Activated CD8-positive, alpha-beta T cell treated with anti-CD3 and anti-CD28 coated beads, Interleukin-2, amount 10 ng/mL, durations not matched to agents 7 days and 5 days (primary cell): ENCODE data around the gene ULK4. TPM values are rescaled to one million over a fixed set of nuclear protein-coding genes. Genes with fewer than 3 reads are reported as not detected.
"Not testable (repeated sequence)": the region's sequence is repeated elsewhere in the genome, so short reads cannot be mapped to it uniquely, and the experiment has no call there.

Experiments
- ATAC-seq: fragments of 150-1000 bp; cut with Tn5 transposase; one replicate; pipeline ENCODE4 v1.10.0; 2021; ENCODE audit warnings: moderate library complexity
- CTCF ChIA-PET: fragments of 350-600 bp; sonication (Branson Sonifier 250); formaldehyde crosslinking; loops from one replicate; lab custom pipeline; 2021; ENCODE audit warnings: antibody characterized with exemption; lab: Charles Lee
- POLR2A ChIA-PET: fragments of 350-600 bp; sonication (Branson Sonifier 250); formaldehyde crosslinking; loops from one replicate; lab custom pipeline; 2021; ENCODE audit warnings: antibody characterized with exemption; lab: Charles Lee
- DNase-seq: peaks from one replicate; pipeline ENCODE4 v3.0.0-alpha.2; 2020
- H3K27ac Mint-ChIP-seq: one replicate; pipeline ENCODE4 v1.8.0; 2021; ENCODE audit warnings: mild to moderate bottlenecking, mixed read lengths
- H3K27me3 Mint-ChIP-seq: one replicate; pipeline ENCODE4 v1.8.0; 2021; ENCODE audit warnings: low read depth, mixed read lengths
- H3K36me3 Mint-ChIP-seq: one replicate; pipeline ENCODE4 v1.8.0; 2021; ENCODE audit warnings: low read depth, mixed read lengths
- H3K4me1 Mint-ChIP-seq: one replicate; pipeline ENCODE4 v1.8.0; 2021; ENCODE audit warnings: low read depth, mixed read lengths
- H3K4me3 Mint-ChIP-seq: one replicate; pipeline ENCODE4 v1.8.0; 2021; ENCODE audit warnings: mild to moderate bottlenecking, mixed read lengths
- H3K9me3 Mint-ChIP-seq: one replicate; pipeline ENCODE4 v1.8.0; 2022; ENCODE audit warnings: mixed read lengths; ENCODE audit not compliant: insufficient read depth
- total RNA-seq, 2 experiments: library from RNA; stranded (reverse); gene quantifications; one replicate each; pipeline ENCODE4 v1.2.3, GENCODE V29; 2021

The ULK4 gene
- total RNA-seq, 2 experiments from 2014 or later, result 10.5 to 12.3 TPM

- Mint-ChIP-seq H3K4me1 (no peaks in the 10 kb centered on the region), H3K36me3 (no peaks in the 10 kb centered on the region), H3K9me3 (no peaks in the 10 kb centered on the region), H3K27me3 (no peaks in the 10 kb centered on the region), H3K27ac (no peak overlapping the region), H3K4me3 (no peak overlapping the region)
- ATAC-seq (no peak), DNase-seq (no peak)
- POLR2A ChIA-PET, result no interaction called here
- CTCF ChIA-PET, result no interaction called here
Observed at GRCh38 chr3:41740374-41740886, 221.5 kb downstream of the ULK4 start.

DNA sequence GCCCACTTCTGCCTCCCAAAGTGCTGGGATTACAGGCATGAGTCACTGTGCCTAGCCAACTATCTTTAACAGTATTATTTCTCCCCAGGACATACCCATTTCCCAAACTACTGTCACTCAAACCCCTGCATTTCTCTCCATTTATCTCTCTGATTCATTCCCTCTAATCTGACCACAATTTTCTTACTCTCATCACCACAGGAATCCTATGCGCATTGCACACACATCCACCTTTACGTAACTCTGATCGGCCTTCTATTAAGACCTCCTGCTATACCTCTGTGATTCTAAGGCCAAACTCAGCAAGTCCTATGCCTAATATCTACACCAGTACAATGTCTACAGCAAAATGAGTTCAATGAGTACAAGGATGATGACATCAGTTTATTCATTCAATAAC lies 235.0 kb downstream of the ULK4 start:
- ATAC-seq (no peak), DNase-seq (no peak)
- Mint-ChIP-seq H3K4me3 (no peak overlapping the region), H3K9me3 (peaks cover 7% of the 10 kb centered on the region), H3K27ac (no peak overlapping the region), H3K36me3 (no peaks in the 10 kb centered on the region), H3K4me1 (no peaks in the 10 kb centered on the region), H3K27me3 (no peaks in the 10 kb centered on the region)
- ChIA-PET POLR2A (no interaction called here), CTCF (no interaction called here)

- Mint-ChIP-seq H3K27ac (no peak overlapping the region), H3K9me3 (no peaks in the 10 kb centered on the region), H3K4me3 (no peak overlapping the region), H3K27me3 (no peaks in the 10 kb centered on the region), H3K4me1 (no peaks in the 10 kb centered on the region), H3K36me3 (no peaks in the 10 kb centered on the region)
- ChIA-PET POLR2A (no interaction called here), CTCF (no interaction called here)
- DNase-seq (no peak), ATAC-seq (no peak)
Observed at GRCh38 chr3:41717641-41718040, 244.3 kb downstream of the ULK4 start.

- DNase-seq (no peak), ATAC-seq (no peak)
- Mint-ChIP-seq H3K27ac (no peak overlapping the region), H3K27me3 (no peaks in the 10 kb centered on the region), H3K4me1 (no peaks in the 10 kb centered on the region), H3K36me3 (no peaks in the 10 kb centered on the region), H3K4me3 (no peak overlapping the region), H3K9me3 (no peaks in the 10 kb centered on the region)
- ChIA-PET CTCF (no interaction called here), POLR2A (no interaction called here)
Observed at GRCh38 chr3:41716471-41716870, 245.4 kb downstream of the ULK4 start.

DNA sequence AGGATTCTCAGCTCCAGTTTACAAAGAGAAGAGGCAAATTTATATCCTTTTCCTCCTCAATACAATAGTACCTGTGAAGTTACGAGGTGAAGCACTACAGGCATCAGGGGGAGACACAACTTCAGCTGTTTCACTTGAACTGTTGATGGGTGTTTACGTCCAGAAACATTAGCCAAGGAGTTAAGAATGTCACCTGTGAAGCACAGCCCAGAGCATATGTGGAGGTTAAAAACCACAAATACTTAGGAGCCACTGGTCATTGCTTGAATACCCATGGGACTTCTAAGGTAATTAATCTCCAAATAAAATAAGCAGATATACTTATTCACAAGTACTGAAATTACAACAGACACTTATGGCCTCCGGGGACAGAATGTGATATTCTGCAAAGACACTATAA lies 246.5 kb downstream of the ULK4 start:
- Mint-ChIP-seq H3K4me1 (no peaks in the 10 kb centered on the region), H3K9me3 (no peaks in the 10 kb centered on the region), H3K4me3 (no peak overlapping the region), H3K36me3 (no peaks in the 10 kb centered on the region), H3K27me3 (no peaks in the 10 kb centered on the region), H3K27ac (no peak overlapping the region)
- ChIA-PET CTCF (no interaction called here), POLR2A (interaction anchor here (0.6 kb wide), 1 partner anchor 493 kb away, joined by 3 read pairs; no protein-coding TSS in a partner anchor)
- ATAC-seq (no peak), DNase-seq (no peak)

GRCh38 chr3:41711651-41712050 lies 250.3 kb downstream of the ULK4 start:
- DNase-seq (no peak), ATAC-seq (no peak)
- Mint-ChIP-seq H3K27me3 (no peaks in the 10 kb centered on the region), H3K36me3 (no peaks in the 10 kb centered on the region), H3K4me1 (no peaks in the 10 kb centered on the region), H3K9me3 (no peaks in the 10 kb centered on the region), H3K4me3 (no peak overlapping the region), H3K27ac (no peak overlapping the region)
- POLR2A ChIA-PET, result no interaction called here
- CTCF ChIA-PET, result no interaction called here

- DNase-seq, result no peak
- Mint-ChIP-seq H3K4me1 (no peaks in the 10 kb centered on the region), H3K4me3 (no peak overlapping the region), H3K27ac (no peak overlapping the region), H3K27me3 (no peaks in the 10 kb centered on the region), H3K9me3 (no peaks in the 10 kb centered on the region), H3K36me3 (no peaks in the 10 kb centered on the region)
- POLR2A ChIA-PET, result no interaction called here
- no peak for ATAC-seq
- CTCF ChIA-PET, result no interaction called here
Observed at GRCh38 chr3:41710646-41711388, 251.1 kb downstream of the ULK4 start.

GRCh38 chr3:41709213-41709612 lies 252.7 kb downstream of the ULK4 start:
- H3K27me3 Mint-ChIP-seq, H3K4me3 Mint-ChIP-seq, ATAC-seq, H3K4me1 Mint-ChIP-seq, H3K27ac Mint-ChIP-seq, POLR2A ChIA-PET, DNase-seq, H3K36me3 Mint-ChIP-seq, CTCF ChIA-PET, H3K9me3 Mint-ChIP-seq: not testable (repeated sequence)

GRCh38 chr3:41708176-41708575 lies 253.7 kb downstream of the ULK4 start:
- CTCF ChIA-PET, result no interaction called here
- DNase-seq (no peak), ATAC-seq (no peak)
- no peaks in the 10 kb centered on the region for H3K27me3 Mint-ChIP-seq
- H3K9me3 Mint-ChIP-seq, result no peaks in the 10 kb centered on the region
- H3K4me3 Mint-ChIP-seq, result no peak overlapping the region
- no peaks in the 10 kb centered on the region for H3K36me3 Mint-ChIP-seq
- no peak overlapping the region for H3K27ac Mint-ChIP-seq
- no peaks in the 10 kb centered on the region for H3K4me1 Mint-ChIP-seq
- POLR2A ChIA-PET, result no interaction called here

- Mint-ChIP-seq H3K9me3 (no peaks in the 10 kb centered on the region), H3K27ac (no peak overlapping the region), H3K27me3 (no peaks in the 10 kb centered on the region), H3K4me1 (no peaks in the 10 kb centered on the region), H3K36me3 (no peaks in the 10 kb centered on the region), H3K4me3 (no peak overlapping the region)
- ATAC-seq, result no peak
- DNase-seq, result no peak
- CTCF ChIA-PET, result no interaction called here
- POLR2A ChIA-PET, result no interaction called here
Observed at GRCh38 chr3:41705893-41706292, 256.0 kb downstream of the ULK4 start.

GRCh38 chr3:41701191-41701698 lies 260.7 kb downstream of the ULK4 start:
- no peaks in the 10 kb centered on the region for H3K4me1 Mint-ChIP-seq
- H3K27ac Mint-ChIP-seq, result no peak overlapping the region
- CTCF ChIA-PET, result no interaction called here
- no peaks in the 10 kb centered on the region for H3K27me3 Mint-ChIP-seq
- ATAC-seq, result no peak
- H3K9me3 Mint-ChIP-seq, result no peaks in the 10 kb centered on the region
- no peak for DNase-seq
- POLR2A ChIA-PET, result interaction anchor here (0.6 kb wide), 1 partner anchor 21 kb away, joined by 6 read pairs; no protein-coding TSS in a partner anchor
- H3K4me3 Mint-ChIP-seq, result no peak overlapping the region
- H3K36me3 Mint-ChIP-seq, result no peaks in the 10 kb centered on the region

GRCh38 chr3:41700155-41700554 lies 261.7 kb downstream of the ULK4 start:
- Mint-ChIP-seq H3K4me1 (no peaks in the 10 kb centered on the region), H3K9me3 (no peaks in the 10 kb centered on the region), H3K27me3 (no peaks in the 10 kb centered on the region), H3K27ac (no peak overlapping the region), H3K4me3 (no peak overlapping the region), H3K36me3 (no peaks in the 10 kb centered on the region)
- ATAC-seq (no peak), DNase-seq (no peak)
- ChIA-PET CTCF (no interaction called here), POLR2A (no interaction called here)
